ENCODE data around the gene RPF1. TPM values are rescaled to one million over a fixed set of nuclear protein-coding genes. Genes with fewer than 3 reads are reported as not detected.
"Not testable (repeated sequence)": the region's sequence is repeated elsewhere in the genome, so short reads cannot be mapped to it uniquely, and the experiment has no call there.

The RPF1 gene
- total RNA-seq, 1 experiment from 2014 or later, result 43.1 TPM

DNA sequence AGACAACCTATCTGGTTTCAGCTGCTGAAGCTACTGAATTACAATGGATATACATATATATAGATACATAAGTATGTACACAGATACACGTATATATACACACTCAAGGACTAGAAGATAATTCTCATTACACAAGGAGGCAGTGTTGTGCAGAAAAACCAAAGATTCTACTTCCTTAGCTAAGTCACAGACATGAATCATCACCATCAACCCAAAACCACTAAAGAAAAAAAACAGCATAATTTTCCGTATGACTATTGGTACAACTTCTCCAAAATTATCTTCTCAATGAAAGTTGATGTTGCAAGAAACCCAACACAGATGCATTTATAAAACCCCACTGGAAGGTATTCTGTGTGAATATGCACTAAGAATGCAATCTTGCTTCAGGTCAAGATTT, 36.8 kb upstream of the RPF1 start:
- Mint-ChIP-seq H3K4me3 (ENCODE audit: unreplicated experiment) (no peak overlapping the region), H3K27ac (ENCODE audit: low read depth, unreplicated experiment) (no peak overlapping the region), H3K4me1 (ENCODE audit: insufficient read depth, unreplicated experiment) (no peaks in the 10 kb centered on the region), H3K9me3 (ENCODE audit: unreplicated experiment) (peaks cover 14% of the 10 kb centered on the region), H3K27me3 (ENCODE audit: insufficient read depth, unreplicated experiment) (no peaks in the 10 kb centered on the region), H3K36me3 (ENCODE audit: insufficient read depth, unreplicated experiment) (no peaks in the 10 kb centered on the region)
- DNase-seq (ENCODE audit: unreplicated experiment), result peak; percentile 87
- ChIA-PET CTCF (interaction anchor here (0.6 to 12.2 kb wide), 37 partner anchors 8 to 702 kb away, joined by 3 to 121 read pairs (median 4); partner anchors contain the start of genes PRKACB and RPF1), POLR2A (interaction anchor here (0.7 to 1.3 kb wide), 4 partner anchors 22 to 162 kb away, joined by 3 to 6 read pairs (median 3); no protein-coding TSS in a partner anchor)
- intact Hi-C loops (cut with micrococcal nuclease), result loop anchor here (1.0 to 2.0 kb wide), 4 partner anchors 65 to 494 kb away; partner anchors contain the start of genes GNG5 and SPATA1
- no TSS peak for BruUV-seq (replicated peaks)
- TF ChIP-seq, protein P1, sequence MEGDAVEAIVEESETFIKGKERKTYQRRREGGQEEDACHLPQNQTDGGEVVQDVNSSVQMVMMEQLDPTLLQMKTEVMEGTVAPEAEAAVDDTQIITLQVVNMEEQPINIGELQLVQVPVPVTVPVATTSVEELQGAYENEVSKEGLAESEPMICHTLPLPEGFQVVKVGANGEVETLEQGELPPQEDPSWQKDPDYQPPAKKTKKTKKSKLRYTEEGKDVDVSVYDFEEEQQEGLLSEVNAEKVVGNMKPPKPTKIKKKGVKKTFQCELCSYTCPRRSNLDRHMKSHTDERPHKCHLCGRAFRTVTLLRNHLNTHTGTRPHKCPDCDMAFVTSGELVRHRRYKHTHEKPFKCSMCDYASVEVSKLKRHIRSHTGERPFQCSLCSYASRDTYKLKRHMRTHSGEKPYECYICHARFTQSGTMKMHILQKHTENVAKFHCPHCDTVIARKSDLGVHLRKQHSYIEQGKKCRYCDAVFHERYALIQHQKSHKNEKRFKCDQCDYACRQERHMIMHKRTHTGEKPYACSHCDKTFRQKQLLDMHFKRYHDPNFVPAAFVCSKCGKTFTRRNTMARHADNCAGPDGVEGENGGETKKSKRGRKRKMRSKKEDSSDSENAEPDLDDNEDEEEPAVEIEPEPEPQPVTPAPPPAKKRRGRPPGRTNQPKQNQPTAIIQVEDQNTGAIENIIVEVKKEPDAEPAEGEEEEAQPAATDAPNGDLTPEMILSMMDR (IDR thresholded peaks at IDR 0.05; ENCODE audit: unreplicated experiment), result peak; percentile 39

DNA sequence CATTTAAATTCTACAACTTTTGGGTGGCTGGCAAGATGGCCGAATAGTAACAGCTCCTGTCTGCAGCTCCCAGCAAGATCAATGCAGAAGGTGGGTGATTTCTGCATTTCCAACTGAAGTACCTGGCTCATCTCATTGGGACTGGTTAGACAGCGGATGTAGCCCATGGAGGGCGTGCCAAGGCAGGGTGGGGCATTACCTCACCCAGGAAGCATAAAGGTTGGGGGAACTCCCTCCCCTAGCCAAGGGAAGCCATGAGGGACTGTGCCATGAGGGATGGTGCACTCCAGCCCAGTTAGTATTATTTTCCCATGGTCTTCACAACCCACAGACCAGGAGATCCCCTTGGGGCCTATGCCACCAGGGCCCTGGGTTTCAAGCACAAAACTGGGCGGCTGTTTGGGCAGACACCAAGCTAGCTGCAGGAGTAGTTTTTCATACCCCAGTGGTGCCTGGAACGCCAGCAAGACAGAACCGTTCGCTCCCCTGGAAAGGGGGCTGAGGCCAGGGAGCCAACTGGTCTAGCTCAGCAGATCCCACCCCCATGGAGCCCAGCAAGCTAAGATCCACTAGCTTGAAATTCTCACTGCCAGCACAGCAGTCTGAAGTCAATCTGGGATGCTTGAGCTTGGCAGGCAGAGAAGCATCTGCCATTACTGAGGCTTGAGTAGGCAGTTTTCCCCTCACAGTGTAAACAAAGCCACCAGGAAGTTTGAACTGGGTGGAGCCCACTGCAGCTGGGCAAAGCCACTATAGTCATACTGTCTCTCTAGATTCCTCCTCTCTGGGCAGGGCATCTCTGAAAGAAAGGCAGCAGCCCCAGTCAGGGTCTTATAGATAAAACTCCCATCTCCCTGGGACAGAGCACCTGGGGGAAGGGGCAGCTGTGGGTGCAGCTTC, 36.1 kb upstream of the RPF1 start:
- H3K4me3 Mint-ChIP-seq (ENCODE audit: unreplicated experiment); DNase-seq (ENCODE audit: unreplicated experiment); H3K4me1 Mint-ChIP-seq (ENCODE audit: insufficient read depth, unreplicated experiment); H3K27ac Mint-ChIP-seq (ENCODE audit: low read depth, unreplicated experiment); BruUV-seq (replicated peaks); H3K36me3 Mint-ChIP-seq (ENCODE audit: insufficient read depth, unreplicated experiment); H3K27me3 Mint-ChIP-seq (ENCODE audit: insufficient read depth, unreplicated experiment): not testable (repeated sequence)
- ChIA-PET POLR2A (interaction anchor here (1.1 to 1.3 kb wide), 2 partner anchors 22 to 161 kb away, joined by 3 to 6 read pairs; no protein-coding TSS in a partner anchor), CTCF (interaction anchor here (0.6 to 12.2 kb wide), 35 partner anchors 9 to 701 kb away, joined by 3 to 121 read pairs (median 4); partner anchors contain the start of genes PRKACB and RPF1)
- intact Hi-C loops (cut with micrococcal nuclease), result loop anchor here (1.0 to 2.0 kb wide), 4 partner anchors 64 to 493 kb away; partner anchors contain the start of genes GNG5 and SPATA1
- peaks cover 14% of the 10 kb centered on the region for H3K9me3 Mint-ChIP-seq (ENCODE audit: unreplicated experiment)

DNA sequence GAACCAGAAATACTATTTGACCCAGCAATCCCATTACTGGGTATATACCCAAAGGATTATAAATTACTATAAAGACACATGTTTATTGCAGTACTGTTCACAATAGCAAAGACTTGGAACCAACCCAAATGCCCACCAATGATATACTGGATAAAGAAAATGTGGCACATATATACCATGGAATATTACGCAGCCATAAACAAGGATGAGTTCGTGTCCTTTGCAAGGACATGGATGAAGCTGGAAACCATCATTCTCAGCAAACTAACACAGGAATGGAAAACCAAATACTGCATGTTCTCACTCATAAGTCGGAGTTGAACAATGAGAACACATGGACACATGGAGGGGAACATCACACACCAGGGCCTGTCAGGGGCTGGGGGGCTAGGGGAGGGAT, 30.4 kb upstream of the RPF1 start:
- peaks cover 14% of the 10 kb centered on the region for H3K9me3 Mint-ChIP-seq (ENCODE audit: unreplicated experiment)
- BruUV-seq (replicated peaks); DNase-seq (ENCODE audit: unreplicated experiment); intact Hi-C loops (cut with micrococcal nuclease); H3K4me1 Mint-ChIP-seq (ENCODE audit: insufficient read depth, unreplicated experiment); H3K27ac Mint-ChIP-seq (ENCODE audit: low read depth, unreplicated experiment); H3K36me3 Mint-ChIP-seq (ENCODE audit: insufficient read depth, unreplicated experiment); H3K4me3 Mint-ChIP-seq (ENCODE audit: unreplicated experiment); H3K27me3 Mint-ChIP-seq (ENCODE audit: insufficient read depth, unreplicated experiment): not testable (repeated sequence)
- ChIA-PET POLR2A (interaction anchor here (0.7 kb wide), 1 partner anchor 31 kb away, joined by 3 read pairs; no protein-coding TSS in a partner anchor), CTCF (interaction anchor here (1.0 kb wide), 1 partner anchor 10 kb away, joined by 3 read pairs; no protein-coding TSS in a partner anchor)

DNA sequence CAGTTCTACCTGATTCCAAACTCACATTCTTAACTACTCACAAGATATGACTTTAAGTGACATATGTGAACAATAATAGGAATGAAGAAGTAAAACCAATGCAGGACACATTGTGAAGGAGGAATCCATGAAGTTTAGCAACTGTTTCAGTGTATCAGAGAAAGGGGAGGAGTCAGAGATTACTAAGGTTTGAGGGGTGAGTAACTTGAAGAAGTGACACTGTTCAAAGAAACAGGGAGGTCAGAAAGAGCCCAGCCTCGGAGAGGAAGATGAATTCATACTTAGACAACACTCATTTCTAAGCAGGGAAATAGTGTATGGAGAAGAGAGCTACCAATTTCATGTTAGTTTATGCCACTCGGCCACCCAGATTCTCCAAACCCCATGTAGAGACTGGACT, 28.2 kb upstream of the RPF1 start:
- POLR2A ChIA-PET, result no interaction called here
- no TSS peak for BruUV-seq (replicated peaks)
- intact Hi-C loops (cut with micrococcal nuclease), result no loop called here
- Mint-ChIP-seq H3K4me3 (ENCODE audit: unreplicated experiment) (no peak overlapping the region), H3K4me1 (ENCODE audit: insufficient read depth, unreplicated experiment) (no peaks in the 10 kb centered on the region), H3K27me3 (ENCODE audit: insufficient read depth, unreplicated experiment) (no peaks in the 10 kb centered on the region), H3K9me3 (ENCODE audit: unreplicated experiment) (peaks cover 5% of the 10 kb centered on the region), H3K36me3 (ENCODE audit: insufficient read depth, unreplicated experiment) (no peaks in the 10 kb centered on the region), H3K27ac (ENCODE audit: low read depth, unreplicated experiment) (no peak overlapping the region)
- TF ChIP-seq, protein P1 (IDR thresholded peaks at IDR 0.05; ENCODE audit: unreplicated experiment), result no peak
- no peak for DNase-seq (ENCODE audit: unreplicated experiment)
- CTCF ChIA-PET, result interaction anchor here (0.6 to 0.7 kb wide), 2 partner anchors 15 to 256 kb away, joined by 4 to 6 read pairs; no protein-coding TSS in a partner anchor

Measured in MCF 10A (cell line).